COLO829 (cell line): ENCODE measurements around the gene TGFBR1.

Experiments
- DNase-seq: peaks from one replicate; pipeline ENCODE4 v3.0.0; 2012; ENCODE audit warnings: low spot score

The TGFBR1 gene

DNA sequence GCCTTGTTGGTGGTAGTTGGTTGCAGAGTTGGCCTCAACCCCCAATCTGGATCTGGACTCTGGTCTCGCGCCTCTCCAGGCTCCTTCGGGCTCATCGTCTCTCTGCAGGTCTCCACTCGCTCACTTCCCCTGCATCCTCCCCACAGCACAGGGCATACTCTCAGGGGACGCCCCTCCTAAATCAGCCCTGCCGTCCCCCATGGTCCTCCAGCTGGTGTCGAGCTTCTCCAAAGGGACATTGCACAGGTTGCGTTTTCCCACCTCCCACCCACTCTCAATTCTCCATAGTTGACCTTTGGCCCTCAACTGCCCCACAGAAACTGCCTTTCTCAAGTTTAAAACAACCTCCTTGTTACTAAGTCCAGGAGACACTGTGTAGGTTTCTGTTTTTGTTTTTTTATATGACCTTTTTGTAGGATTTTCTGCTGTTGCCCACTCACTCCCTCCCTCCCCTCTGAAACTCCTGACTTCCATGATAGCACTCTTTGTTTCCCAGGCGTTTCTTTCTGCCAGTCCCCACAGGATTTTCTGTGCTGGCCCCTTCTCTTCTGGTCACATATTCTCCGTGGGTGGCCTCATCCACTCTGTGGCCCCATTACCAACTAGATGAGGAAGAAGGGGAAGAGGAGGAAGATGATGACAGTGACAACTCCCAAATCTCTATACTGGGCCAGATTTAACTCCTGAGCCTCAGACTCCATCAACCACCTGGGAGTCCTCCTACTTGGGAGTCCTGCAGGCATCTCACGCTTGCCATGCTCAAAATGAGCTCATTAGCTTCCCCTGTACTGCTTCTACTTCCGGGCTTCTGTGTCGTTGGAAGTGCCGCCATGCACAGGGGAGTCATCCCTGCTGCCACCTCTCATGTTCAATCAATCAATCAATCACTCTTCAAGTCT lies 66.6 kb downstream of the TGFBR1 start:
- peak; percentile 54 for DNase-seq

DNA sequence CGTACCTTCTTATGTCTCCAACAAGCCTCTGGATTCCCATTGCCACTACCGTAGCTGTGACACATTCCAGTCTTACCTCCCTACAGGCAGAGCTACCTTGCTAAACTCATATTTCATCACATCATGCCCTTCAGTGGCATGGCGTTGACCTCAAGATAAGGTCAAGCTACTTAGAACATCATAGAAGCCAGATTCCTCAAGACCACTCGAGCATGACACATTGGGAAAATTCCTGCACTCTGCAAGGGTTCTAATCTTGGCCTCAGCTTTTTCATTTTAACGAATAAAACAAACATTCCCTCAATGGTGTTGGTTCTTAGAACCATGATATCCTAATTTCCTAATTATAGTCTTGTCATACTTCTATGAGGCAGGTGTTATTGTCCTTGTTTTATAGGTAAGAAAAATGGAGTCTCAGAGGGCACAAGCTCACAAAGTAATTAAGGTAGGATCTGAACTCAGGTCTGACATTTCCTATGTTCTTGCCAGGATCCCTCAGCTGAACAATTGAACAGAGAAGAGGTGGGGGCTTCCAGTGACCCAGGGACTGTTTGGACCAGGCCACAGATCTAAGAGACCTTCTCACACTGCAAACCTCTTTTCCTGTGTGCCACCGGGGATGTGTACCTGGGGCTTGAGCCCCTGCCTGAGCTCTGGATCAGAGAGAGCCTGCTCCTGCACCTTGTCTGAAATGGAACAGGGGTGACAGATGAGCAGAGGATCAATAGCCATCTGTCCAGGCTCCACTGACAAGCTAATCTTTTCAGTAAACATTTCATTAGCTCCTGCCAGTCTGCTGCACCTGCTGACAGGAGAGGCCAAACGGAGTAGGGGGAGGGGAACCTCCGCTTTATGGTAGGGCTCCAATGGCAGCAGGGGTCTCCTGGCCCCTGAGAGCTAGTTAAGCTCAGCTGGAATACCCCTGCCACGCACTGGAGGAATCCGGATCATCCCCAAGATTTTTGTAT lies 67.5 kb downstream of the TGFBR1 start:
- no peak for DNase-seq

DNA sequence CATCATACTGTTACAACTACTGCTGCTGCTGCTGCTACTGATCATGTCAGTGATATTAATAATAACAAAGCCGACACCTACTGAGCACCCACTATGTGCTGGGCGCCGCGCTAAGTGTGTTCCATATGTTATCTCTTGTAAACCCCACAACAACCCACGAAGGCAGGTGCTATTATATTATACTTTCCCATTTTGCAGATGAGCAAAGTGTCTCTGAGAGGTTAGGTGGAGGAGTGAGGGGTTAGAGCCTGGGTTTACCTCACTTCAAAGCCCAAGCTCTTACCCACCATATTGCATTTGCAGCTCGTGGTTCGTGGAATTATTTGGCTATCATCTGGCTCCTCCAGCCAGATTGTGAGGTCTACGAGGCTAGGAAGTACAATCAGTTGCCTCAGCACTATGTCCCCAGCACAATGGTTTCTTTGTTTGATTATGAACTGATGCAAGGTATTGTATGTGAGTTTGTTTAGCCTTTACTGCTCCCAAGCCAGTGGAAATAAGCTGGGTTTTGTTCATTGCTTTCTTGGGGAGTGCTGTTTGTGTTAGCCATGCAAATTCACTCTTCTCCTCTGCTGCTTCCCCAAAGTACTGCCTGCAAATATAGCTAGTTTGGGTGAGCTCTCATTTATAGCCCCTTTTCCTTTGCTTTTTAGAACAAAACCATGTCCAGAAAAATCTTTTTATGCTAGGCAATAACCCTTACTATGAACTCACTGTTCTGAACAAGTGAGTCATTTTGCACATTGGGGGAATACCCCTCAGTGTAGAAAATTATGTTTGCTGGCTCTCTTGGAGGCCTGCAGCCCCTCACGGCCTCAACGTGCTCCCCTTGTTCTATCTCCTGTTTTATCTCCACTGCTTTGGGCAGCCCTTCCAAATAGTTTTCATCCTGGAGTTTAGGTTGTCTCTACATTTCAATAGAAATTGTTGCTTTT lies 68.9 kb downstream of the TGFBR1 start:
- peak; percentile 90 for DNase-seq

DNA sequence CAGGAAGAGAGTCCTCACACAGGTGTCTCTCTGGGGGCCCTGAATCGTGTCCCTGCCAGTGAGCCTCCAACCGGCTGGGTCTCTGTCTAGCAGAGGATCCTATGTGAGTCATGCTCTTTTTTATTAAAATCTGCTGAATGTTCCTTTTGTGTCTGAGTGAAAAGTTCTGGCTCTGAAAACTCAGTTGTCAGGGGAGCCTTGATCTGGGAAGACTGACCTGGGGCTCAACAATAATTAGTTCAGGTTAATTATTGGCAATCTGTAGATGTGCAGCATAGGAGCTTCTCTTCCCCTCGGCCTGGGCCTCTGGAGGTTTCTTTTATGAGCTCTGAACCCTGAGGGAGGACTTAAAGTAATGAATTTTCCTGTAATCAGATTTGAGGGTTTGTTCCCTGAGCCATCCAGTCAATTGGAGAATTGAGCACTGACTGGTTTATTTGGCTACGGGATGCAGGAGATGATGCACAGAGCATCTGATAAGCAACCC lies 71.7 kb downstream of the TGFBR1 start:
- peak; percentile 50 for DNase-seq

DNA sequence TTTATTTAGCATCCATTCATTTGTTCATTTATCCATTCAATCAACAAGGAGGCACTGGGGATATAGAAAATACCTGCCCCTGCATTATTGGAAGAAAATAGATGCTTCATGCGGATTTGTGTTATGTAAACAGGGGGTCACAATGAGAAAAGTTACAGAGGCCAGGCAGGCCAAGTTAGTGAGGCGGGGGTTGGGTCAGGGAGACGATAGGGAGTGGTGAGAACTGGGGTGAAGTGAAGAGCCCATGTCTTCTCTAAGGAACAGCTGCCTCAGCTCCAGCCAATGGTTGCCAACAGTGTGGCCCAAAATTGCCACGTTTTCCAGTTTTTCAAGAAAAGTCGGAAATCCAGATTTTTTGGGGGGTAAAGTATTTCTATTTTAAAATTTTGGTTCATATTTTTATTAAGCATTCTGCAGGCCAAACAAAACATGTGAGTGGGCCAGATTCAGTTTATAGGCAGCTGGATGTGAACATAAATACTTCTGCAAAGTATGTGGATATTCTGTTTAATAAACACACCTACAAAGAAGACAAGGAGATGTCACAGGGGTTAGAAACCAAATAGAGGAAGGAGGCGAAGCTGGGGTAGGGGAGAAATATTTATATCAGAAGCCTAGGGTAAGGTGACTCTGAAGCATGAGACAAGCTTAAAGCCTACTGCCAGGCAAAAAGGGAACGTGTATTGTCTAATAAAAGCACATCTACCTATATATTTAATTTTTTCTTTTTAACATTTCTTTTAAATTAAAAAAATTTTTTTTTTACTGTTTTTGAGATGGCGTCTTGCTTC lies 72.9 kb downstream of the TGFBR1 start:
- DNase-seq: no peak

DNA sequence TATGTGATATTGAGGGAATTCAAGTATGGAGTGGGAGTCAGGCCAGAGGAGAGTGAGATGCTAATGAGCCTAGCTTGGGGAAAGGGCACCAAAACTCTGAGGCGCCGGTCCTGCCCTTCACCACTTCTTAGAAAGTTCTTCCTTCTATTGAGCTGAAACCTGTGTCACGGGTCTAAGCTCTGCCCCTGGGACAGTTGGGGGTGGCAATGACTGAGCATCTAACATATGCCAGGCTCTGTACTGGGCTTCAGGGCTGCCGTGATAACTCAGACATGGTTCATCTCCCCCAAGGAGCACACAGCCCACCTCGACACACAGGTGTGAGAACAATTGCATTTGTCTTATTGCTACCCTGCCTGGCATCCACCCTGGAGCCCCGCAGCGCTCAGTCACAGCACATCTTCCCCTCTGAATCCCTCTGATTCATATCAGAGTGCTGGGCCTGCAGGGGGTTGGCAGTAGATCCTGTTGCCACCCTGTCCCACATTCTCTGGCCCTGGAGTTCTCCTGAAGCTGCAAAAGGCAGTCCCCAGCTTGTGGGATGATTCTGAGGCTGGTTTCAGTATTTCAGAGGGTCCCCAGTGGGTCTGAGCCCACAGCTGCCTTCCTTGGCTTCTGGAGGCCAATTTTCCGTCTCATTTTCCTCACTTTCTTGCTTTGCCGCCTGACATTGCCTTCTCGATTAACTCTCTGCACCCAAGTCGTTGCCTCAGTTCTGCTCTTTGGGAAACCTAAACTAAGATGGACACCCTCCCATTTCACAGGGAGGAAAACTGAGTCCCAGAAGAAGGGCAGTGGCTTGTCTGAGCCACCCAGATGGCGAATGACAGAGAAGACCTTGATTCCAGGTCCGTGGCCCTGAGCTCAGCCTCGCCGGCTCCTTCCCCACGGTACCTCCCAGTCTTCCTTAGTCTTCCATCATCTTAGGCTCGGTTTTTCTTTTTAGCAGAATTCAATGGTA lies 74.3 kb downstream of the TGFBR1 start:
- no peak for DNase-seq

DNA sequence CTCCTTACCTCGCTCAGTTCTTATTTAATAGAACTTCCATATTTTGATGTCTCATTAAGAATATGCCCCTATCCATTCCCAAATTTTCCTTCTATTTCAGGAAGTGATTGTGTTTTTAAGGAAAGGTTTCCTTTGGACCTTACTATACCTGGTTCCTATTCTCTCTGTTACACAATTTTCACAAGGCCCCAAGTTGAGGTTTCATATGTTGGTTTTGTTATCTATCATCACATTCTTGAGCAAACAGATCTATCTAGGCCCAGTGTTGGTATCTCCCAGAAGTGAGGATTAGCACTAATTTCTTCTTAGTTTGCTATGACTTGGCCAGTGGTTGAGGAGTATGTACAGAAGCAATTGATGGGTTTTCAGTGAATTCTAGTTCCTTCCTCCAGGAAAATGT lies 75.3 kb downstream of the TGFBR1 start:
- DNase-seq: no peak

DNA sequence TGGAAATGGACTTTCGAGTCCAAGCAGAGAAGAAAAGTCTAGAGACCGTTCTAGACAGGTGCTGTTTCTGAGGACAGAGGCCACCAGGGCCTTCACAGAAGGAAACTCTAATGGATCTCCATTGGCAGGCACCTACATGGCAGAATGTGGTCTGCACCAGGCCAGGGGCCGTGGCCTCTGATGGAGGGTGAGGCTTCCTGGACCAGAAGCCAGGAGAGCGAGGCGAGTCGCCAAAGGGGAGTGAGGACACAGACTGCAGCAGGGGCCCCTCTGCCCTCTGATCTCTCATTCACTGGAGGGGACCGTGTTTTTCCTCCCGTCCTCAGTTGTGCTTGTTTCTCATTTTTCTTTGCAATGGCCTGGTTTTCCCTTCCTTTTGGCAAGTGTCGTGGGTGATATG lies 75.7 kb downstream of the TGFBR1 start:
- DNase-seq: no peak

DNA sequence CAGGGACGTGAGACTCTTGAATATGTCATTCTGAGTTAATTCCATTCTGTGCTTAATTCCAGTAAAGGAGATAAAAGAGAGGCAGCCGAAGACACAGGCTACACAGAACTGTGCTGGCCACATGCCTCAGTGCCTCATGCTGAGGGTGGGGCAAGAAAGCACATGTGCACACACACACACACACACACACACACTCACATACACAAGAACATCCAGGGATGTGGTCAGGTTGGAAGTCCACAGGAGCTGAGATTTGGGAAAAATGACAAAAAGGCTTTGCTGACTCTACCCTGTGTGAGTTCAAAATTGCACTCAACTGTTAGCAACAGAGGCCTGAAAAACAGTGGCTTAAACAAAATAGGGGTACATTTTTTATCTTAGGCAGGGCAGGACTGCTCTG lies 76.3 kb downstream of the TGFBR1 start:
- DNase-seq: no peak

DNA sequence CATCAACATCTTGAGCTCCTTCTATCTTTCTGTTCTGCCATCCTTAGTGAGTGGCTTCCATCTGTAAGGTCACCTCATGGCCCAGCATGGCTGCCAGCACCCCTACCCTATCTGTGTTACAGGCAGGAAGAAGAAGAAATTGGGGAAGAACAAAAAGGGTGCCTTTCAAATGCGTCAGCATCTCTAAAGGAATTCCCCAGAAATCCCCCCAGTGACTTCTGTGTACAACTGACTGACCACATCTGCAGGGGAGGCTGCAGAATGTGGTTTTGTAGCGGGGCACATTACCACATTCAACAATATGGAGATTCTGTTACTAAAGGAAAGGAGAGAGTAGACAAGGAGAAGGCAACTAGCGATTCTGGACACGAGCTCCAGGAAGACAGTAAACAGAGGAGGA lies 76.7 kb downstream of the TGFBR1 start:
- no peak for DNase-seq

- no peak for DNase-seq
These were observed 77.4 kb downstream of the TGFBR1 start for GRCh38 chr9:99182356-99182755.

GRCh38 chr9:99183616-99184015 lies 78.7 kb downstream of the TGFBR1 start:
- no peak for DNase-seq

DNA sequence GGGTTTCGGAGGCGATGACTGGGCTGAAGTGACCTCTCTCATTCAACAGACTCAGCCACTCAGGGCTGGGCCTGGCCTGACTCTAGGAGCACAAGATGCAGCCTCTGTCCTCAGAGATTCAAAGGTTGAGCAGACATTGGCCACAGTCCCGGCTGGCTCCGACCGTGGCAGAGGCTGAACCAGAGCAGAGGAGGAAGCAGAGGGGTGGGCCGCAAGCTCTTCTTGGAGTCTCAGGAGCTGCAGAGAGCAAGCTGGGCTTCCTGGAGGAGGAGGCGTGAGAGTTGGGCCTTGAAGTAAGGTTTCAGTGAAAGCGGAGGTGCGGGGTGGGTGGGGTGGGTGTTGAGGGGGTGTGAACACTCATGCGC lies 79.2 kb downstream of the TGFBR1 start:
- no peak for DNase-seq

DNA sequence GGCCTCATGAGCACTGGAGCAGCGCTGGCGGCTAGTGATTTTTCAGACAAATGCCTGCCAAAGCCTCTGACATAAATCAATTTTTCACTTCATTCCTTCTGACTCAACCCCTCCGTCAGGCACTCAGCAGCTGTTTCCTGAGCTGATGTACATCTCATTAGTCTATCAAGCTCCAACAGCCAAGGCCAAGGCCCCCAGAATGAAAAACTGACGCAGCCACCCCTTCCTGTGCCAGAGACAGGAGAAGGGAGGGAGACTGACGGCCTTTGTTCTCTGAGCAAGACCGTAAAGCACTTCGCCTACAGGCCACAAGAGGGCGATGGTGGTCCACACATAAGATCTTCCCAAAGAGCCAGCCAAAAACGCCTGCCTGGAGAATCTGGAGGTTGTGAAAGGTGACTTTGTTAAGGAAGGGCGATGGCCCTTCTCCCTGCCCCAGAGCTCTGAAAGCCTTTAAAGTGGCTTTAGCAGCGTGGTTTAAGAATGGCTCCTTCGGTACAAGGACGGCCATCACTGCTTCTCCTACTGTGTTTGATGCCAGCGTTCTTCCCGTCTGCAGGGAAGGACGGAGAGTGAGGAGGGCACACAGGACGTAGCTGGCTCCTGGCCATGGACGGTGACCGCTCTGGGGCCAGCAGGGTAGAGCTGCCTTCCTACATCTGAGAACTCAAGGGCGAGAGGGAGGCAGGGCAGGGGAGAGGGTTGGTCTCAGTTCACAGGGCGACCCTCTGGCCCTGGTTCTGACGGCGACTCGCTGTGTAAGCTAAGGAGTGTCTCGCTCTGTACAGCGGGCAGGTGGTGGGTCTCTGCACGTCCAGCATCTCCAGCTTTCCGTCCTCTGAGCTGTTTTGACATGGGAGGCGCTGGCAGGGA lies 79.8 kb downstream of the TGFBR1 start:
- DNase-seq: peak; percentile 98

DNA sequence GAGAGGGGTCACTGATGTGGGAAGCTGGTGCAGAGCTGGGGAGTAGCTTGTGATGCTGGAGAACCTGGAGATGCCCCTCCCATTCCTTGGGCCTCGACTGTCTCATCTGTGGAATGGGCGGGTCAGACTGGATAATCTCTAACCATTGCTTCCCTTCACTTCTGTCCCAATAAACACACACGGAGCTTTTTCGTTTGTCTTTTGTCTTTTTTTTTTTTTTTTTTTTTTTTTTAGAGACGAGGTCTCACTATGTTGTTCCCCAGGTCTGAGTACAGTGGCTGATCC lies 80.4 kb downstream of the TGFBR1 start:
- no peak for DNase-seq

- no peak for DNase-seq
These were observed 81.0 kb downstream of the TGFBR1 start for GRCh38 chr9:99185934-99186333.

DNA sequence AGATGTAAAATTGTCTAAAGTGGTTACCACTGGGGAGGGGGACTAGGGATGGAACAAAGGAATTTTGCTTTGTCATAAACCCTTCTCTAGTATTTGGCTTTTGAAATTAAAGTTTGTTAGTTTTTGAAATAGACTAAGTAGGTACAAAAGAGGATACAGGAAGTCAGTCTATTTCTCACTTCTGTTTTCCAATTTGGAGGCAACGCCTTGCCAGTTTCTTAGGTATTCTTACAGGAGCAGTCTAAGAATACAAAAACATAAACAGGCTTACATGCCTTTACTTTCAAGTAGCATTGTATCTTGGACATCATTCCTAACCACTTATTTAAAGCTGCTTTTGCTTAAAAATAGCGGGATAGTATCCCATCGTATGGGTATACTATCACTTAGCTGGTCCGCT lies 82.4 kb downstream of the TGFBR1 start:
- no peak for DNase-seq

GRCh38 chr9:99189186-99189585 lies 84.3 kb downstream of the TGFBR1 start:
- DNase-seq: no peak
